ENCODE results near the gene PLCE1.
"Not testable (repeated sequence)": the region's sequence is repeated elsewhere in the genome, so short reads cannot be mapped to it uniquely, and the experiment has no call there.

PLCE1 gene

GRCh38 chr10:93993782-93994437 lies at the start of gene PLCE1:
Gene PLCE1 (plus strand): TSS chr10:93993931. CDS start chr10:94031047, 37,116 bp downstream.
- peak; percentile 86 for DNase-seq

DNA sequence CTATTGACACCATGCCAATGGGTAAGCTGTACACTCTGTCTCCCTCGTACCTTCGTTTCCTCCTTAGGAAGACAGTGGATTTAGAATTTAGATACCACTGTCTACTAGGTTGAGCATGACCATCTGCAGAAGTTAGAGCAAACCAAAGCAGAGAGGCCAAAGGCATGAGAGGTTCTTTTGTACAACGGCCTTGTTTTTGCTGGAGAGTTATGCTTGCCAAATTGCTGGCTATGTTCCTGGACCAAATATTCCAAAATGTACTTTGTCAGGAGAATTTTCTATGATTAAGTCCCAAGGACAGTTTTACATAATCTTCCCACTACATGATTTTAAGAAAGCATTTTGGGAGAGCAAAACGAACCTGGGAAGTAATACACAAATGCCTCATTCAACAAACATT lies 47.9 kb upstream of the PLCE1 start:
- DNase-seq = no peak

- DNase-seq = no peak
These were observed 46.7 kb upstream of the PLCE1 start for GRCh38 chr10:93947055-93947454.

DNA sequence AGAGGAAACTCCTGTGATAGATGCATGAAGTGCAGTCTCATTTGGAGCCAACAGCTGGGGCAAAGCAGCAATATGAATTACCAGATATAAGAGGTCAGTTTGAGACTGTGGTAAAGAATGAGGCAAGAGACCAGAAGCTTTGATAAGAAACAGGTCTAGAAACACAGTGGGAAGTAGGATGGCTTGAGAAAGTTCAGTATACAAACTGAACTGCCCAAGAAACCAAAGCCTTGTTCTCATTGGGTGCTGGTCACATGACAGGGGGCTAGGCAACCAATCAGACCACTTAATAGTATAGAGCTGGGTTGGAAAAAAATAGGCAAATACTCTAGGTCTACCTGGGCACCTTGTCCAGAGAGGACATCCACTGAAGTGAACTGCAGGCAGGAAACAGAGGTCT lies 46.2 kb upstream of the PLCE1 start:
- DNase-seq = no peak

DNA sequence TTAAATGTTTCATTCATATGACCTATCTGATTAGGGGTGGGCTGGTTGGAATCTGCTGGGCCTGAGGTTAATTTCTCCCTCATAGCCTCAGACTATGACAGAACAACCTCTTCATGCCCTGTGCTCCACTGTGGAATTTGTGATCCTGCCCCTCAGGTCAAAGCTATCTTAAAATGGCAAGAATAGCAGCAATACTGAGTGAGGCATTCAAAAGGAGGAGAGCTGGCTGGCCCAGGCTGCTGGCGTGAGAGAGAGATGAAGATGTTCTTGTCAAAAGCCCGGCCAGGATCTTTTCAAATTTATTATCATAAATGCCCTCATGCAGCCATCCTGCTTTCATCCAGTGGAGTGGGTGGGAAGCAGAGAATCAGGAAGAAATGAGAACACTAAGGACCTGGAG lies 41.8 kb upstream of the PLCE1 start:
- no peak for DNase-seq

DNA sequence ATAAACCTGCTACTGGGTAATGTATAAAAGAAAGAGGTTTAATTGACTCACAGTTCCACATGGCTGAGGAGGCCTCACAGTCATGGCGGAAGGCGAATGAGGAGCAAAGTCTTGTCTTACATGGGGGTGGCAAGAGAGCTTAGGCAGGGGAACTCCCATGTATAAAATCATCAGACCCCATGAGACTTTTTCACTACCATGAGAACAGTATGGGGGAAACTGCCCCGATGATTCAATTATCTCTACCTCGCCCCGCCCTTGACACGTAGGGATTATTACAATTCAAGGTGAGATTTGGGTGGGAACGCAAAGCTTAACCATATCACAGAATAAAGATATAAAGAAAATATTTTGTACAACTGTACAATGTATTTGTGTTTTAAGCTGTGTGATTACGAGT lies 39.4 kb upstream of the PLCE1 start:
- no peak for DNase-seq

DNA sequence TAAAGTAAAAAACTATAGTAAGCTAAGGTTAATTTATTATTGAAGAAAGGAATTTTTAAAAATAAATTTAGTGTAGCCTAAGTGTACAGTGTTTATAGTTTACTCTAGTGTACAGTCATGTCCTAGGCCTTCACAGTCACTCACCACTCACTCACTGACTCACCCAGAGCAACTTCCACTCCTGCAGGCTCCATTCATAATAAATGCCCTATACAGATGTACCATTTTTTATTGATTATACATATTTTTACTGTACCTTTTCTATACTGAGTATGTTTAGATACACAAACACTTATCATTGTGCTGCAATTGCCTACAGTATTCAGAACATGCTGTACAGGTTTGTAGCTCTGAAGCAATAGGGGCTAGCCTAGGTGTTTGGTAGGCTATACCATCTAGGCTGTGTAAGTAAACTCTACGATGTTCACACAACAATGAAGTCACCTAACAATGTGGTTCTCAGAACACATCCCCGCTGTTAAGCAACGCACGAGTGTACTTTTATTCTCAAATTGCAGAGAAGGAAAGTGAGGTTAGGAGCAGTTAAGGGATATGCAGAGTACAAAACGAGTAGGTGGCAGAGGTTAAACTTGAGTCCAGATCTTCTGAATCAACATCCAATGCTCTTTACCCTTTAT lies 38.9 kb upstream of the PLCE1 start:
- DNase-seq = no peak

- DNase-seq = no peak
These were observed 34.9 kb upstream of the PLCE1 start for GRCh38 chr10:93958834-93959233.

GRCh38 chr10:93960988-93961387 lies 32.7 kb upstream of the PLCE1 start:
- not testable (repeated sequence) for DNase-seq

DNA sequence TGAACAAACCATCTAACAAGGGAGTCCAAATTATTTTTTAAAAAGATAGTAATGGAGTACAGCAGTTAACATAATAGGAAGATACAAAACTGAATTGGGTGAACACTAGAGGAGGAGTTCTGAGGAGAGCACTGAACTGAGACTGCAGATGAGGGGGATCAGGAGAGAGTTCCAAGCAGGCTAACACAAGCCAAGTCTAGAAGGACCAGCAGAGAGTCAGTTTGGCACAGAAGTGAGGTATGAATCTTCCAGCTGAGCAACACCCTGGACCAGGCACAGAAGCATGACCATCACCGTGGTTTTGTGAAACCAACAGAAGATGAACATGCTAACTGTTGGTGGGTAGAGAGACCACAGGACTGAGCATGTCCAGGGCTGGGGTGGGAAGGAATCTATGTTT lies 30.8 kb upstream of the PLCE1 start:
- no peak for DNase-seq

DNA sequence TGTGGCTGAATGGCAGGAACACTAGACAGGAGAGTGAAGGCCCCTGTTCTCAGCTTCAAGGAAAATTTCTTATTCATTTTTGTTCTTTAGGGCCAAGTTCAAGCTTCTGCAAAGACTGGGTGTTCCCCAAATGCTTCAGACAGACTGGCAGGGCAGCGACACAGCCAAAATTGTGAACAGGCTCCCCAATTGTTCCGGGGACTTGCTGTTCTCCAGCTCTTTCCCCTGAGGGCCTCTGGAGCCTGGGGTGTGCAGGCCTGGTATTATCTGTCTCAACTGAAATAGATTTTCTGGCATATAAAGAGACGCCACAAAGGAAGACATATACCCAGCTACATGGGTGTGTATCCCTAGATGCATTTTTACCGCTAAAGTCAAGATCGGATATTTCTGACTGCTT lies 30.3 kb upstream of the PLCE1 start:
- DNase-seq = no peak

- no peak for DNase-seq
These were observed 27.8 kb upstream of the PLCE1 start for GRCh38 chr10:93965911-93966310.

GRCh38 chr10:93967756-93968155 lies 26.0 kb upstream of the PLCE1 start:
- no peak for DNase-seq

- no peak for DNase-seq
These were observed 25.2 kb upstream of the PLCE1 start for GRCh38 chr10:93968540-93968945.

DNA sequence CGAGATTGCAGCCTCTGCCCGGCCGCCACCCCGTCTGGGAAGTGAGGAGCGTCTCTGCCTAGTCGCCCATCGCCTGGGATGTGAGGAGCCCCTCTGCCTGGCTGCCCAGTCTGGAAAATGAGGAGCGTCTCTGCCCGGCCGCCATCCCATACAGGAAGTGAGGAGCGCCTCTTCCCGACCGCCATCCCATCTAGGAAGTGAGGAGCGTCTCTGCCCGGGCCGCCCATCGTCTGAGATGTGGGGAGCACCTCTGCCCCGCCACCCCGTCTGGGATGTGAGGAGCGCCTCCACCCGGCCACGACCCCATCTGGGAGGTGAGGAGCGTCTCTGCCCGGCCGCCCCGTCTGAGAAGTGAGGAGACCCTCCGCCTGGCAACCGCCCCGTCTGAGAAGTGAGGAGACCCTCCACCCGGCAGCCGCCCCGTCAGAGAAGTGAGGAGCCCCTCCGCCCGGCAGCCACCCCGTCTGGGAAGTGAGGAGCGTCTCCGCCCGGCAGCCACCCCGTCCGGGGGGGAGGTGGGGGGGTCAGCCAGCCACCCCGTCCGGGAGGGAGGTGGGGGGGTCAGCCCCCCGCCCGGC lies 23.2 kb upstream of the PLCE1 start:
- not testable (repeated sequence) for DNase-seq

- no peak for DNase-seq
These were observed 19.8 kb upstream of the PLCE1 start for GRCh38 chr10:93973748-93974445.

DNA sequence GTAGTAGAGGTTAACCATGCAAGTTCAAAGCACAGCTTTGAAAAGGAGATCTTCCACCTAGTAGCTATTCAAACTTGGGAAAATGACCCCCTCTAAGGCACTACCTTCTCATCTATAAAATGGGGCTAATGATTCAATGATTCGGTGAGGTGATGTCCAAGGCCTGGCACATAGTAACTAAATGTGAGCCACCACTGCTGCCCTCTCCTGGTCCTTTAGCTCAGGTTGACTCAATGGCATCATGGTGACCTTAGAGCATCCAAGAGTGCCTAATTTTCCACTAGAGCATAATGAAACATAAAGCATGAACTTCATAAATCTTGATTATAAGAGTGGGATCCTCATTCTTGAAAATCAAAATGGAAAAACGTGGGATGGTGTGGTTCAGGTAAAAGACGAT lies 16.3 kb upstream of the PLCE1 start:
- no peak for DNase-seq

- no peak for DNase-seq
These were observed 13.2 kb upstream of the PLCE1 start for GRCh38 chr10:93980486-93980885.

- no peak for DNase-seq
These were observed 2.6 kb upstream of the PLCE1 start for GRCh38 chr10:93991114-93991513.

DNA sequence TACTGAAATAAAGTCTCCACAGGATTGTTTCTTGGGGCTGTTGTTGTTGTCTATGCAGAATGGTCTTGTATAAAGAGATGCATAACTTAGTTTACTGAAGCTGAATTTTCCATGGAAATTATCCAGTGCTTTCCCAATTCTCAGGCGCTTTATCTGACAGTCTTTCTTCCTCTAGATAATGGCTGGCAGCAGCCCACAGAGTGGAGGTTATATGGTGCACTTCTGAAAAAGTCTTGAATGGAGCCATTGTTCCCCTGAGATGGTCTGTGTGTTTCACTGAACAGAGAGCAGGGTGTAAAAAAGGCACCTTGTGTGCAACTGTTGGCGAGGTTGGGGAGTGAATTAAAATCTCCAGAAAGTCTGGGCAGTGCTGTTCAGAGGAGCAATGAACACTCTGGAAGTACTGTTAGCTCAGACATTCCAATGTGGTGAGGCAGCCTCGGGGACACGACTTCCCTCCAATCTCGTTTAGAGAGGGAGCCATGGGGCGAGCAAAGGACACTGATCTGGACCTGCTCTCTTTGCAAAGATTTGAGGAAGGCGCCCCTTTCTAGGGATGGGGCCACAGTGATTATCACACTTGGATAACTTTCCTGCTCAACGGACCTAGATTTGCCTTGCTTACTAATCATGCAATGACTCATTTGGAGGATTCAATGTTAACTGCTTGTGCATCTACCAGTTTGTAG lies 2.0 kb upstream of the PLCE1 start:
- DNase-seq = no peak

- DNase-seq = no peak
These were observed 1.2 kb upstream of the PLCE1 start for GRCh38 chr10:93992400-93993030.

- no peak for DNase-seq
These were observed 333 bp upstream of the PLCE1 start for GRCh38 chr10:93993414-93993781.

DNA sequence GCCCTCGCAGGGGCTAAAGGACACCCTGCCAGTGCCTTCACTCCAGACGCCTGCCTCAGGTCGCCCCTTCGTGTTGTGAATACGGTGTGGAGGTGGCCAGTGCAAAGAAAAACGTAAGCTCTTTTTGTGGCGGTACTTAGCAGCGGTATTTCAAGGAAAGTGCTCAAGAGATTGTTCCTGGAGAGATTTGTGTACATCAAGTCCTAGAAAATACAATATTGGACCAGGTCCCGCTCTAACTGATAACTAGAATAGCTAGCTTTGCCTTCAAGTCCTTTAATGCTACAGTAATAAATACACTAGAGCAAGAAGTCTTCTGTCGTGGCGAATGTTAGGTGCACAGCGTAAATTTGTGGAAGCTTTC lies 689 bp downstream of the PLCE1 start:
- DNase-seq = no peak

All from NCI-H146 (cell line).